Muscle layer of colon (tissue), 2 donors: Measurements from ENCODE around the gene MAPKAPK2.

Experiments used
- H3K27ac ChIP-seq: one replicate; pipeline ENCODE4 v1.7.0; 2013; ENCODE audit warnings: low read depth, mild to moderate bottlenecking, low read length, moderate library complexity
- H3K27me3 ChIP-seq, 2 donors: one replicate each; pipeline ENCODE4 v1.7.0; 2013; ENCODE audit warnings: low read length in 2 of 2, mild to moderate bottlenecking in 2 of 2; ENCODE audit not compliant: insufficient read depth in 2 of 2, control insufficient read depth in 1 of 2
- H3K36me3 ChIP-seq: one replicate; pipeline ENCODE4 v1.7.0; 2013; ENCODE audit warnings: mild to moderate bottlenecking, low read length; ENCODE audit not compliant: insufficient read depth
- H3K4me1 ChIP-seq: one replicate; pipeline ENCODE4 v1.7.0; 2013; ENCODE audit warnings: mild to moderate bottlenecking, low read length; ENCODE audit not compliant: insufficient read depth
- H3K4me3 ChIP-seq, 2 donors: one replicate each; pipeline ENCODE4 v1.7.0; 2013; ENCODE audit warnings: low read length in 2 of 2, low read depth in 1 of 2, mild to moderate bottlenecking in 1 of 2, moderate library complexity in 1 of 2
- H3K9ac ChIP-seq: one replicate; pipeline ENCODE4 v1.7.0; 2013; ENCODE audit warnings: low read length
- H3K9me3 ChIP-seq: one replicate; pipeline ENCODE4 v1.7.0; 2013; ENCODE audit warnings: mild to moderate bottlenecking, low read length
- donor health status: abdominal sarcoma.
- donor health status: Adenocarcinoma of cecum.

Gene MAPKAPK2

DNA sequence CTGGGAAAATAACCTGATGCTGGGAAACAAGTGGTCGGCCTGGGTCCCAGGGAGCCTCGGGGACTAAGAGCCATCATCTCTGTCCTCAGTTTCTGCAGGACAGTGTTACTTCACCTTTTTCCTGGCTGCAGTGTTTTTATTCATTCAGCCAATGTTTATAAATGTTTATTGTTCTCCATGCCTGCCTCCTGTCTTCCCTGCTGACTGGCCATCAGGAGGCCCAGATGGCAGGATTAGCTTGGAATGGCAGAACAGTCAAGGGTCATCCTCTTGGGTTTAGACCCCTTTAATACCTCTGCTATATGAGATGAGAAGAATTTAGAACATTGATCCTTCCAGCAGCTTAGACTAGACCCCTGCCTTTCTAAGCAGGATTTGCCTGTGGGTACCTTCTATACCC, 13.3 kb downstream of the MAPKAPK2 start:
- no peak overlapping the region for H3K4me3 ChIP-seq
- H3K4me1 ChIP-seq, result peaks cover 85% of the 10 kb centered on the region
- no peak overlapping the region for H3K27ac ChIP-seq
- no peaks in the 10 kb centered on the region for H3K27me3 ChIP-seq
- H3K9ac ChIP-seq, result no peak overlapping the region
- H3K9me3 ChIP-seq, result no peaks in the 10 kb centered on the region
- H3K36me3 ChIP-seq, result no peaks in the 10 kb centered on the region

DNA sequence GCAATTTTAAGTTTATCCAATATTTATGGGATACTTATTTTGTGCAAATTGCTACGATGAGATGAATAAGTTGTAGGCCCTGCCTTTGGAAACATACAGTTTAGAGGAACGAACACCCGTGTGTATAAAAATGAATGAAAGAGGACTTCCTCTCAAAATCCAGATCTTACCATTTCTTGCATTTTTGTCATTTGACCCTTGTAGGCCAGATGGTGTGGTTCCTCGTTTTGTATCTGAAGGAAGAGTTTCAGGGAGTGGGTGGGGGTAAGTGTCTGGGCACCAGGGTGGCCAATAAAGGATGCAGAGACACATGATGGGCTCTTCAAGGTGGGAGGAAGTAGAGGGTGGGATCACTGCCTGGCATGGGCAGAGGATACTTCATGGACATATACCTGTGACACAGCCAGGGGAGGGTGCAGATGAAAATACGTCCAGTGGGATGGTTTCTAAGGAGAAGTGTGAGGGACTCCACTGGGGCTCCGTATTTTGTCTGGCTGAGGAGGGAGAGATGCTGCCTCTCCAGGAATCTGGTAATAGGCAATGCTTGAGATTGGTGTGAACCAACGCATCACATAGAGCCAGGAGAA, 14.4 kb downstream of the MAPKAPK2 start:
- H3K36me3 ChIP-seq, result no peaks in the 10 kb centered on the region
- no peaks in the 10 kb centered on the region for H3K27me3 ChIP-seq
- H3K4me1 ChIP-seq, result peaks cover 85% of the 10 kb centered on the region
- H3K9ac ChIP-seq, result no peak overlapping the region
- no peak overlapping the region for H3K4me3 ChIP-seq
- no peak overlapping the region for H3K27ac ChIP-seq
- no peaks in the 10 kb centered on the region for H3K9me3 ChIP-seq

DNA sequence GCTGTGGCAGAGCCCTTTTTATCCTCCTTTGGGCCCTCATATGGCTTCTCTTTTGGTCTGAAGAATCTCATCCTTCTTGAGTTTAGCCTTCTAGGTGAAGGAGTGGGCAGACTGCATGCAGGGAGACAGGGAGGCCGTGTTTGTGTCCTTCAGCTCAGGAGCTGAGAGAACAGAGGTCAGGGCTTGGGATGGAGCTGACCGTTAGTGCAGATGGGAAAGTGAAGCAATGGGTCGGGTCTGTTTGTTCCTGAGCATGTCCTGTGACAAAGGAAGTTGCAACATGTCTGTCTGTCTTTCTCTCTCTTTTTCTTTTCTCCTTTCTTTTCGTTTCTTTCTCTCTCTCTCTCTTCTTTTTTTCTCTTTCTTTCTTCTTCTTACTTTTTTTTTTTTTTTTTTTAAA, 14.9 kb downstream of the MAPKAPK2 start:
- Histone ChIP-seq H3K27ac (no peak overlapping the region), H3K9me3 (no peaks in the 10 kb centered on the region), H3K4me3 (no peak overlapping the region), H3K4me1 (peaks cover 85% of the 10 kb centered on the region), H3K9ac (no peak overlapping the region), H3K36me3 (no peaks in the 10 kb centered on the region), H3K27me3 (no peaks in the 10 kb centered on the region)

DNA sequence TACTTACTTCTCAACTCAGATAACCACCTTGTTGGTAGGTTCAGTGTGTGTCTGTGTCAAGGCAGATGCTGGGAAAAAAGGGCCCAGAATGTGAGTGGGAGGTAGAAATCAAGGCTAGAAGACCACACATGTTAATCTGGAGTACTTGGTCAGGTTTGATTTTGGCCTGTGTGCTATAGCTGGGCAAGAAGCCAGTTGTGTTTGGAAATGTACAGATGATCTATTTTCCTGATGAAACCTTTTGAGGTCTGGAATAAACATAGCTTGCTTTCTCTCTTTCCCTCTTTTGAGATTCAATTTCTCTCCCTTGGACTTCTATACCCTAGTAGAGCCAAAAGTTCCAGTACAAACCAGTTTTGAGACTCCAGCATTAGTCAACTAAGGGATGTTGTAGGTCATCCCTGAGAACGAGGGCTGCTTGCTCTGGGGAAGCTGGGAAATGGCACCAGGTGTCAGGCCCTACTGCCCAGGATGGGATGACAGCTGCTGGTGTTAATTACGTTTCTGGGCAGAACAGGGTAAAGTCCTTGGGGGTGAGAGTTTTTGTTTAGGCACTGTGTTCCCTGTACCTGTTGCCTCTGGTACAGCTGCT, 15.8 kb downstream of the MAPKAPK2 start:
- peaks cover 85% of the 10 kb centered on the region for H3K4me1 ChIP-seq

DNA sequence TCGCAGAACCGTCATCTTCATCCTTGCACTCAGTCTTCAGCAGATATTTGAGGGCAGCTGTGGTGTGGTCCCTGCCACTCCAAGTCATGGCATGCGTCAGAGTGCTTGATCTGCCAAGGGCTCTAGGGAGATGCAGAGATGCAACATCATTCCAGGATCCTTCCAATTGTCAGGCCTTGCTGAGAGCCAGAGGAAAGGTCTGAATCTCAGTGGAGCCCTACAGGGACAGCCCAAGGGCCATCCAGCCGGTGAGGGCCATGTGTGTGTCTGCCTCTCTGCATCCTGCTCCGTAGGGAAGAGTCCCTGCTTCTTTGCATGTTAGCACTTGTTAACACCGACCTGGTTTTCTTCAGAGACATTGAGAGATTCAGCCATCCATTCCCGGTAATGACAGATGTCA, 17.6 kb downstream of the MAPKAPK2 start:
- Histone ChIP-seq H3K27me3 (no peaks in the 10 kb centered on the region), H3K27ac (no peak overlapping the region), H3K36me3 (no peaks in the 10 kb centered on the region), H3K4me1 (peaks cover 86% of the 10 kb centered on the region), H3K4me3 (no peak overlapping the region), H3K9me3 (no peaks in the 10 kb centered on the region), H3K9ac (no peak overlapping the region)

More for the DNA sequence above, 15.8 kb downstream of the MAPKAPK2 start:
- H3K36me3 ChIP-seq, result no peaks in the 10 kb centered on the region
- H3K4me3 ChIP-seq, result no peak overlapping the region
- no peaks in the 10 kb centered on the region for H3K27me3 ChIP-seq
- no peaks in the 10 kb centered on the region for H3K9me3 ChIP-seq
- no peak overlapping the region for H3K9ac ChIP-seq
- H3K27ac ChIP-seq, result no peak overlapping the region

DNA sequence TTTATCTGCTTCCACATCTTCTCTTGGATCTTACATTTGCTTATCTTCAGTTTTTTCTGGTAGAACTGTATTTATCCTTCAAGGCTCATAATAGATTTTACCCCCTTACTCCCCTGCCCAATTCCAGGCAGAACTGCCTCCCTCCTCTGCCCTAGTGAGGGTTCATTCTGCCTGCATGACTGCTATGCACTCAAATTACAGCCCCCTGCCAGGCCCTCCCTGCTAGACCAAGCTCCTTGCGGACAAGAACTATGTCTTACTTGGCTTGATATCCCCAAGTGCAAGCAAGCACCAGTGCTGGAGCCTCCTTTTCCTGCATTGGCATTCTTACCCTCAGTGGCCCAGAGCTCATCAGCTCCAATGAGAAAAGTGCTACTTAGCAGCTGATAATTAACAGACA, 18.1 kb downstream of the MAPKAPK2 start:
- no peaks in the 10 kb centered on the region for H3K36me3 ChIP-seq
- no peak overlapping the region for H3K9ac ChIP-seq
- no peaks in the 10 kb centered on the region for H3K9me3 ChIP-seq
- no peaks in the 10 kb centered on the region for H3K27me3 ChIP-seq
- no peak overlapping the region for H3K27ac ChIP-seq
- H3K4me3 ChIP-seq, result no peak overlapping the region
- H3K4me1 ChIP-seq, result peaks cover 86% of the 10 kb centered on the region

DNA sequence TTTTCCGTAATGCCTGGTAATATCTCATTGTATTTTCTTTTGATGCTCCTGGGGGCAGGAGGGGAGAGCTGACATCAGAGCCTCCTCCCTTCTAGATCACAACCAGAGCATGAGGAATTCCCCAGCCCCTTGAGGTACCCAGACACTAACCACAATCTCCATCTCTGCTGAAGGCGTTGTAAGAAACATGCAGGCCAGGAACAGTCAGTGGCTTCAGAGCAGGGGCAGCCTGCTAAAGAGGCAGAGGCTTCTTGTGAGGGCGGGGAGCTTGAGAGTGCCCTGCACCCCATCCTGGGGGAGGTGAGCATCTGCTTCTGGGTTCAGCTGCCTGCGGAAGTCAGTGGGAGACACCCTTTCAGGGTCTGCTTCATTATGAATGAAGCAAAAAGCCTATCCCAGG, 19.0 kb downstream of the MAPKAPK2 start:
- no peak overlapping the region for H3K9ac ChIP-seq

GRCh38 chr1:206704226-206704625, 19.5 kb downstream of the MAPKAPK2 start:
- Histone ChIP-seq H3K9ac (no peak overlapping the region), H3K27ac (no peak overlapping the region), H3K36me3 (no peaks in the 10 kb centered on the region), H3K4me1 (peaks cover 89% of the 10 kb centered on the region), H3K9me3 (no peaks in the 10 kb centered on the region), H3K27me3 (no peaks in the 10 kb centered on the region), H3K4me3 (no peak overlapping the region)

More for the DNA sequence above, 19.0 kb downstream of the MAPKAPK2 start:
- no peaks in the 10 kb centered on the region for H3K9me3 ChIP-seq
- H3K36me3 ChIP-seq, result no peaks in the 10 kb centered on the region
- no peaks in the 10 kb centered on the region for H3K27me3 ChIP-seq
- no peak overlapping the region for H3K4me3 ChIP-seq
- no peak overlapping the region for H3K27ac ChIP-seq
- H3K4me1 ChIP-seq, result peaks cover 86% of the 10 kb centered on the region

DNA sequence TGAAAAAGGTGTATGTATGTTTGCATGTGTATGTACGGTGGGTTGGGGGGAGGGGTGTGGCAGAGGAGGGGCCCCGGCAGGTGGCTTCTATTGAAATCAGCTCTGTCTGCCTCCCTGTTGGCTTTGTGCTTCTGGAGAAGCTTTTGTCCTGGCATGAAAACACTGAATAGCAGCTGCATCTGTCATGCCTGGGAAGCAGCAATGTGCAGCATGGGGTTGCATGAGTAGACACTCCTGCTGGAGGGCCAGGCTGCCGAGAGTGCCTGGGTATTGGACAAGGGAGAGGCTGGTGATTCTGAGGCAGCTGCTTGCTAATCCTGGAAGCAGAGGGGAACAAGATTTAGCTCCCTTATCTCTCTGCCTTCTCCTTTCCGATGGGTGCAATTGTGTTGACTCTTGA, 20.5 kb downstream of the MAPKAPK2 start:
- Histone ChIP-seq H3K36me3 (no peaks in the 10 kb centered on the region), H3K4me1 (peaks cover 92% of the 10 kb centered on the region), H3K27ac (peak overlapping the region; percentile 56), H3K9me3 (no peaks in the 10 kb centered on the region), H3K4me3 (no peak overlapping the region), H3K27me3 (no peaks in the 10 kb centered on the region), H3K9ac (no peak overlapping the region)

DNA sequence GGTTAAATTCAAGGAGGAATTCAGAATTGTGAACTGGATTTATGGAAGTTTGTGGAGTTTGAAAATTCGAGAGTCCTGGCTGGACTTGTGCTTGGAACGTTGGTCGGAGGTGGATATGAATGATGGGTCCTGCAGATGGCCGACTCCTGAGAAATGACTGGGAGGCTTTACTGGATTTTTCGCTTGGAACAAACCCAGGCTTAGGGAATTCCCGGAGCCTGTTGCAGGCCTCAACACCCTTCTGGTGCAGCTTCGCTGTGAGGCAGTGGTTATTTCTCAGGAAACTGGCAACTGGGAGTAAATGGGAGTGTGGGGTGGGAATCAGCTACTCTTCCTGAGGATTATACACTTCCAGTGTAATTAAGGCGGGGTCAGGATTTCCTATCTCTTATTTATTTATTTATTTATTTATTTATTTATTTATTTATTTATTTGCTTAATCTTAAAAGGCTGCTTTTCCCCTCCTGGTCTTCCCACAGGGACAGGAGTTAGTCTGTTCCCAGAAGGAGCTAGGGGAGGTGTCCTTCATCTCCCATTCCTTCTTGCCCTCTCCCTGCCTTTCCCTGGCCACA, 21.1 kb downstream of the MAPKAPK2 start:
- Histone ChIP-seq H3K9ac (peak overlapping the region; percentile 19), H3K27me3 (no peaks in the 10 kb centered on the region), H3K4me1 (peaks cover 87% of the 10 kb centered on the region), H3K36me3 (no peaks in the 10 kb centered on the region), H3K27ac (peak overlapping the region; percentile 56), H3K4me3 (no peak overlapping the region), H3K9me3 (no peaks in the 10 kb centered on the region)

DNA sequence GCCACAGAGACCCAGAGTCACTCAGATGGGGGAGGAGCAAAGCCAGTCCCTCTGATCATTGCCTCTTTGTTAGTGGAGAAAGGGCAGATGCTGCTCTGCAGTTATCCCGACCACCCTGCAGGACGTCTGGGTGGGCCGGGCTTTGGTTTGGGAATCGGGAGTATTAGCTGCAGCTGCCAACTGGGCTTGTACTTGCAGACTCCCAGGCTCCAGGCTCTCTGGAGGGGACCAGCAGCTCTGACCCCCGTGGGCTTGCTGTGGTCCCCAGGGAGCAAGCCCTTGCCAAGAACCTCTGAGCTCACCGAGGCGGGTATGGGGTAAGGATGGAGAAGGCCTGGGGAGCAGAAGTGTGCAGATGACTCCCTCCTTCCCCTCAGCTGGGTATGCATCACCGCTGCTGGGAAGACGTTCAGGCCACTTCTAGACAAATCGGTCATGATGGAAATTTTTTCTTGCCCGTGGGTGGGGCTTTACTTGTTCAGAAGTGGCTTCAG, 21.6 kb downstream of the MAPKAPK2 start:
- Histone ChIP-seq H3K4me3 (peak overlapping the region in 1 of 2 donors; percentile 16), H3K4me1 (peaks cover 83% of the 10 kb centered on the region), H3K27ac (peak overlapping the region; percentile 19), H3K27me3 (no peaks in the 10 kb centered on the region), H3K36me3 (no peaks in the 10 kb centered on the region), H3K9me3 (no peaks in the 10 kb centered on the region), H3K9ac (no peak overlapping the region)
